ENCODE measurements around the gene CC2D1A. TPM values are rescaled to one million over a fixed set of nuclear protein-coding genes. Genes with fewer than 3 reads are reported as not detected.
A peak's percentile ranks its signal among the peaks of the same experiment; 100 is the strongest.

CC2D1A gene
- 19.6 TPM for total RNA-seq
- long read RNA-seq, partial matches to known transcripts, result 21 of 32 reads
- long read RNA-seq, other reads (novel, unspliced or antisense), result 9 of 32 reads

DNA sequence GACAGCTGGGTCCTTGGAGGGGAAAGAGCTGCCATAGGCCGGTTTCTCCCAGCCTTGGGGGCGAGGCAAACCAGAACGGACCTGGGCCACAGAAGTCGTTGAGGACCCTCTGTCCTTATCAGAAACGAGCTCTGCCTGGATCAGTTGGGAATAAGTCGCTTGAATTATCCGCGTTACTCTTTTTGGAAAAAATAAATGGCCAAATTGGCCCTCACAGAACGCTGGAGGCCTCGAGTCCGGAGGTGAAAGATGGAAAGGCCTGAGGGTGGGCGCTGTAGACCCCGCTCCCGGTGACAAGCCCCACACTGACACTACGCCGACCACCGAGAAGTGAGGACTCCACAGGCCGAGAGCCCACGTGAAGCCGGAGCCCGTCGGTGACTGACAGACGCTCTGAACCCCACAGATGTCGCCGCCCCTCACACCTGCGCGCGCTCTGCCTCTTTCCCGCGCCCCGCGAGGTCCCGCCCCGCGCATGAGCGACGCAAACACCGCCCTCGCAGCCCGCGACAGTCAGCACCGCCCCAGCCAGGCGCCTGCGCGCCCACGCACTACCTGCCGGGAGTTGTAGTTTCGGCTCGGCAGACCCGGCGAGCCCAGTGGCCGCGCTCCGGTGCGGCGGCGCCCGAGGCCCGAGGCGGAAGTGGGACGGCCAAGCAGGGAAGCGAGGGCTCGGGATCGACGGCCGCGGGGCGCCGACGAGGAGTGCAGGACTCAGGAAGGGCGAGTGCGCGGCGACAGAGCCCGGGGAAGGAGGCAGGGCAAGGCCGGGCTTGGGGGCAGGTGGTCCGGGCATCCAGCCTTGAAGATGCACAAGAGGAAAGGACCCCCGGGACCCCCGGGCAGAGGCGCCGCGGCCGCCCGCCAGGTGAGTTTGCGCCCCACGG lies at the start of gene CC2D1A, which contains the start of gene BRME1:
Gene CC2D1A (plus strand): TSS at position 568 of the 887 bp plus-strand sequence. CDS start 241 bp downstream, at position 809.
Gene BRME1 (minus strand): TSS at position 484 of the 887 bp plus-strand sequence. CDS start 1,225 bp downstream, outside the sequence.
- intact Hi-C loops (cut with micrococcal nuclease), result no loop called here
- ATAC-seq (peak; percentile 100), DNase-seq (peak; percentile 97)

- no peak for ATAC-seq
These were observed 49.5 kb upstream of the CC2D1A start for GRCh38 chr19:13856497-13856896.

GRCh38 chr19:13859361-13859880 lies 46.6 kb upstream of the CC2D1A start:
- ATAC-seq (no peak), DNase-seq (no peak)
- intact Hi-C loops (cut with micrococcal nuclease), result no loop called here

More at GRCh38 chr19:13856497-13856896, 49.5 kb upstream of the CC2D1A start:
- no peak for DNase-seq
- intact Hi-C loops (cut with micrococcal nuclease), result no loop called here

- no peak for DNase-seq
- no peak for ATAC-seq
- intact Hi-C loops (cut with micrococcal nuclease), result loop anchor here (10.0 kb wide), 1 partner anchor 76 kb away; no protein-coding TSS in a partner anchor
These were observed 45.2 kb upstream of the CC2D1A start for GRCh38 chr19:13860679-13861391.

GRCh38 chr19:13861392-13861713 lies 44.6 kb upstream of the CC2D1A start:
- intact Hi-C loops (cut with micrococcal nuclease), result loop anchor here (10.0 kb wide), 1 partner anchor 77 kb away; no protein-coding TSS in a partner anchor
- DNase-seq (peak; percentile 41), ATAC-seq (peak; percentile 5)

- ATAC-seq (peak; percentile 94), DNase-seq (peak; percentile 94)
- intact Hi-C loops (cut with micrococcal nuclease), result loop anchor here (10.0 kb wide), 1 partner anchor 77 kb away; no protein-coding TSS in a partner anchor
These were observed 44.1 kb upstream of the CC2D1A start for GRCh38 chr19:13861714-13862531.

DNA sequence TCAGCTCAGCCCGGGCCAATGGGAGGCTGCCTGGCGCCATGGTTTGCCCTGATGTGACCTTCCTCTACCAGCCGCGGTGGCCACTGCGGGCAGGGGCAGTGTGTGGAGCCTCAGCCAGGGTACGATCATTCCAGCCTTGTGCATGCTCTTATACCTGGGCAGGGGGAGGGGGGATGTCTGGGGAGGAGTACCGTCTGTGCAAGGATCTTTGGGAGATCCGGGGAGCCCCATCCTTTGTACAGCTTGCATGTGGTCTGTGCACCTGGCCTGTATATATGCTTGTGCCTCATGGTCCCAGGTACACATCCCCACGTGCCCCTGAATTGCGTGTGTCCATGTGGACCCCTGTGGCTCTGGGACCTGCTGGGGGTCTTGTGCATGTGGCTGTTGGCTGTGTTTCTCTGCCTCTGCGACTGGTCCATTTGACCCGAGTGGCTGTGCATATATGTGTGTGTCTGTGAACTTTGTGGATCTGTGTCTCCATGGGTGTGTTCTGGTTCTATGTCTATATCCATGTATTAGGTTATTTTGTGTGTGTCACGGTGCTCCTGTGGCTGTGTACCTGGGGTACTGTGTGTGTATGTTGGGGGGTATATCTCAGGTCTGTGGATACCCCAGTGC lies 41.8 kb upstream of the CC2D1A start:
- ATAC-seq (no peak), DNase-seq (no peak)
- intact Hi-C loops (cut with micrococcal nuclease), result loop anchor here (10.0 kb wide), 1 partner anchor 79 kb away; no protein-coding TSS in a partner anchor

DNA sequence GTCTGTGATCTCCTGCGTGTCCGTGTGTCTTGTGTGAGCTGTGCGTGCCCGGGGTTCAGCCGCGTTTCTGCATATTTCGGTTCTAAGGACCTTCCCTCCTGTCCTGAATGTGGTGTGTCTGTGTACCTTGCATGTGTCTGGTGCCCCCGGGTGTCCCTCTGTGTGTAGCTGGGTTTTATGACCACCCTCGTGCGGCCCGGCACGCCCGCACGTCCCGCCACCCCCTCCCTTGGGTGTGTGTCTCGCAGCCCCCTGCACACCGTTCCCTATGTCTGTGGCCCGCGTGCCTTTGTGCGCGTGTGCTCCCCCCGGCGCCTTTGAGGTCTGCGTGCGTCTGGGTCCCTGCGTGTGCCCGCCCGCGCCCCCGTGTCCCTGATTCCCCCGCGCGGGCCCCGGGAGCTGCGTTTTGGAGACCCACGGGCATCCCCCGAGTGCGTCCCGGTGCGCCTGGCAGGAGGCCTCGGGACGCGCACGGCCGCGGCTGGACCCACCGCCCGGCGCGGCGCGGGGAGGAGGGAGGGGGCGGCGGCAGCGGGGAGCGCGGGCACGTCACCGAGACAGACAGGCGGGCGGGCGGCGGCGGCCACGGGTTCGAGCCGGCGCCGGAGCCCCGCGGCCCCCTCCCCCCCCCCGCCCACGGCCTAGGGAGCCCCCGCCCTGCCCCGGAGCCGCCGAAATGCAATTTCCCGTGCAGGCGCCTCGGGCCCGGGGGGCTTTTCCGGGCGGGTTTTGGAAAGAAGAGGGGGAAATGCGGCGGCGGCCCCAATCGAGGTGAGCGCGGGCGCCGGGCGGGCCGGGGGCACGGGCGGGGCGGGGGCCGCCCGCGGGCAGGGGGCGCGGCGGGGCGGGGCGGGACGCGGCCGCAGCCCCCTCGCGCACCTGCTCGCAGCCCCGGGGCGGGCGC lies 41.1 kb upstream of the CC2D1A start:
- DNase-seq, result peak; percentile 41
- intact Hi-C loops (cut with micrococcal nuclease), result loop anchor here (10.0 kb wide), 1 partner anchor 80 kb away; no protein-coding TSS in a partner anchor
- ATAC-seq, result no peak

- peak; percentile 64 for DNase-seq
- ATAC-seq, result no peak
- intact Hi-C loops (cut with micrococcal nuclease), result loop anchor here (10.0 kb wide), 1 partner anchor 81 kb away; no protein-coding TSS in a partner anchor
These were observed 40.2 kb upstream of the CC2D1A start for GRCh38 chr19:13865571-13866462.

GRCh38 chr19:13866463-13867046 lies 39.4 kb upstream of the CC2D1A start:
- ATAC-seq, result no peak
- intact Hi-C loops (cut with micrococcal nuclease), result loop anchor here (10.0 kb wide), 1 partner anchor 82 kb away; no protein-coding TSS in a partner anchor
- no peak for DNase-seq

GRCh38 chr19:13868663-13869062 lies 37.3 kb upstream of the CC2D1A start:
- intact Hi-C loops (cut with micrococcal nuclease), result loop anchor here (10.0 kb wide), 1 partner anchor 84 kb away; no protein-coding TSS in a partner anchor
- DNase-seq (no peak), ATAC-seq (no peak)

DNA sequence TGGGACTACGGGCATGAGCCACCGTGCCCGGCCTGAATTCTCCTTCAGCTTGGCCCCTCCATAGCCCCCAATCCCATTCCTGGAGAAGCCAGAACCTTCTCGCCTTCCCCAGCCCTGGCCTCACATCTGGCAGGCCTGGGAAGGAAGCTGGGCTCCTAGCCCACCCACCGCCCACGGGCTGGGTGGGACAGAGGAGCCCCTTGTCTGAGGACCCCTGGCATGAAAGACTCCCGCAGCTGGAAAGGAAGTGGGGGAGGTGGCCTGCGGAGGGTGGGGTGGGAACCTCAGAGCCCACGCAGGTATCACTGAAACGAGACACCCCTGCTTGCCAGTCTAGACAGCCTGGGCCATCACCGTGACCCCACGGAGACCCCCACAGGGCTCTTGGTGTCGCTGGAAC lies 36.7 kb upstream of the CC2D1A start:
- ATAC-seq, result no peak
- no peak for DNase-seq
- intact Hi-C loops (cut with micrococcal nuclease), result loop anchor here (10.0 kb wide), 1 partner anchor 84 kb away; no protein-coding TSS in a partner anchor

DNA sequence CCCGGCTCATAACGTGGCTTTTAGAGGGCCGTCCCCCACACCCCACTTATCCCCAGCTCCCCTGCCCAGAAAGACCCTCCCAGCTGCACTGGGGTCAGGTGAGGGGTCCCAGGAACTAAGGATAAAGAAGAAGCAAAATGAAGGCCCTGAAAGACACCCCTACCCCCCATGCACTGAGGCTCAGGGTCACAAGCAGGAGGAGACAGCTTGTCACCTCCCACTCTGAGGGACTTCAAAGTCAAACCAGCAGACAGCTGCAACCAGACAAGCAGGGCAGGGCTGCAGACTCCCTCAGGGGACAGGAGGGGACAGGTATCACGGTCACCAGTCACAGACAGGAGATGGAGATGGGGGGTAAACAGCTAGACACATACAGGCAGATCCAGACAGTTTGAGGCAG lies 35.1 kb upstream of the CC2D1A start:
- DNase-seq (no peak), ATAC-seq (no peak)
- intact Hi-C loops (cut with micrococcal nuclease), result no loop called here

- DNase-seq (no peak), ATAC-seq (no peak)
- intact Hi-C loops (cut with micrococcal nuclease), result no loop called here
These were observed 33.7 kb upstream of the CC2D1A start for GRCh38 chr19:13872339-13872694.

DNA sequence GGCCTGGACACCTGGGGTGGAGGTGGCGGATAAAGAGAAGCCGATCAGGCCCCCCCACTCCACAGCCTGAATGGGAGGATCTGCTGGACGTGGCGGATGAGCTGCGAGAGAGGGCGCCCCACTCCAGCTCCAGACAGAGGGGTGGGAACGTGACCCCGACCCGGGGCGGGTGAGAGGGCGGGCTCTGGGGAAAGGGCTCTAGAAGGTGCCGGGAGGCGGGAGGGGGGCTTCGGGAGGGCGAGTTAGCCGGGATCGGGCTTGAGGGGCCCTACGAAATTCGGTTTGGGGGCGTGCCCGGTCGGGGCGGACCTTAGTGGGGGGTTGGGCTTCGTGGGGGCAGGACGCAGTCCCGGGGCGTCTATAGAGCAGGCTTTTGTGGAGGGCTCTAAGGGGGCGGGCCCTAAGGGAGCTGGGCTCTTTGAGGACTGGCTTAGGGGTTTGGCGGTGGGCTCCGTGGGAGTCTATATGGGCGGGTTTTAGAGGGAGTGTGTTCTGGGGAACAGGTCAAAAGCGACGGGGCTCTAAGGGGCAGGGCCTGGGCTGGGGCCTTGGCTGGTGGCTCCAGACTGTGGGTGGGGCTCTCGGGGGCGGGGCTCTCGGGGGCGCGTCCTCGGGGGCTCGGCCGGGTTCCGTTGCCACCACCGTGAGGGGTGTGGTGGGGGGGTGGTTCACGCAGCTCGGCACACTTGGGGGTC lies 33.2 kb upstream of the CC2D1A start:
- DNase-seq (peak; percentile 51), ATAC-seq (peak; percentile 68)
- intact Hi-C loops (cut with micrococcal nuclease), result no loop called here

All from left ventricle myocardium superior (tissue), 1 donor.